ENCODE data around the gene SCGB3A1. TPM values are rescaled to one million over a fixed set of nuclear protein-coding genes. Genes with fewer than 3 reads are reported as not detected.

The SCGB3A1 gene
- polyA plus RNA-seq, result under 1 TPM in 2 of 4 donors, not detected in 2; 0.22 to 0.90 TPM
- long read RNA-seq, donor 1, result 0 reads
- long read RNA-seq, donor 2, result 0 reads
- long read RNA-seq, donor 3, result 0 reads
- long read RNA-seq, donor 4, result 0 reads
- long read RNA-seq, donor 5, result 0 reads
- long read RNA-seq, donor 6, partial matches to known transcripts, result 0 of 1 reads
- long read RNA-seq, donor 6, other reads (novel, unspliced or antisense), result 0 of 1 reads
- long read RNA-seq, donor 7, transcript SCGB3A1-201 (3 exons, 521 nt), result major isoform, 5 of 6 reads
- long read RNA-seq, donor 7, partial matches to known transcripts, result 0 of 6 reads
- long read RNA-seq, donor 7, other reads (novel, unspliced or antisense), result 0 of 6 reads
- long read RNA-seq, donor 8, result 0 reads
- long read RNA-seq, donor 9, result 0 reads
- long read RNA-seq, donor 10, result 0 reads

DNA sequence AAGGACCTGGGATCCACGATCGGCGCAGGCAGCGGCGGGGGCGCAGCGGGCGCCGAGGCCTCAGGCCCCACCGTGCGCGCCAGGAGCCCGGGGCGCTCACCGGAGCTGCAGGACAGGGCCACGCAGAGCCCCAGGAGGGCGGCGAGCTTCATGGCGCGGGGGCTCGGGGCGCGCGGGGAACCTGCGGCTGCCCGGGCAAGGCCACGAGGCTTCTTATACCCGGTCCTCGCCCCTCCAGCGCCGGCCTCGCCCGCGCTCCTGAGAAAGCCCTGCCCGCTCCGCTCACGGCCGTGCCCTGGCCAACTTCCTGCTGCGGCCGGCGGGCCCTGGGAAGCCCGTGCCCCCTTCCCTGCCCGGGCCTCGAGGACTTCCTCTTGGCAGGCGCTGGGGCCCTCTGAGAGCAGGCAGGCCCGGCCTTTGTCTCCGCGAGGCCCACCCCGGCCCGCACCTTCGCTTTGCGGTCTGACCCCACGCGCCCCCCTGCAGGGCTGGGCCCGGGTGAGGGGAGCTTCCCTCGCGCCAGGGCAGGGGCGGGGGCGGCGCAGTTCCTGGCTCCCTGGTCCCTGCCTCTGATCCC is at the start of gene SCGB3A1:
Gene SCGB3A1 (minus strand): TSS at position 189 of the 577 bp plus-strand sequence. CDS start 37 bp downstream, at position 152.
- H3K36me3 ChIP-seq (ENCODE audit: control insufficient read depth in 3 of 3, insufficient read depth in 2 of 3, low read depth in 1 of 3, low read length in 3 of 3), result no peaks in the 10 kb centered on the region
- H3K27me3 ChIP-seq (ENCODE audit: control insufficient read depth in 3 of 3, insufficient read depth in 3 of 3, low read length in 3 of 3), result peaks cover 17 to 47% (median 20%) of the 10 kb centered on the region in 3 donors
- no peak within 1 kb of the TSS for H3K27ac ChIP-seq (ENCODE audit: low read depth in 1 of 3, low read length in 2 of 3)
- peak in 1 of 2 donors; percentile 14 for DNase-seq
- 4 to 12% (median 4%) methylated on average over 26 to 60 of the region's 60 CpGs for WGBS, 3 donors
- H3K4me1 ChIP-seq (ENCODE audit: control insufficient read depth in 3 of 3, insufficient read depth in 2 of 3, low read depth in 1 of 3, low read length in 2 of 3), result no peaks in the 10 kb centered on the region
- H3K4me3 ChIP-seq (ENCODE audit: low read depth in 1 of 3, low read length in 3 of 3), result peak within 1 kb of the TSS in 1 of 3 donors; percentile 8
- no peaks in the 10 kb centered on the region for H3K9me3 ChIP-seq (ENCODE audit: control insufficient read depth in 2 of 2, insufficient read depth in 1 of 2, low read depth in 1 of 2, low read length in 1 of 2)
- no peak for FAIRE-seq

DNA sequence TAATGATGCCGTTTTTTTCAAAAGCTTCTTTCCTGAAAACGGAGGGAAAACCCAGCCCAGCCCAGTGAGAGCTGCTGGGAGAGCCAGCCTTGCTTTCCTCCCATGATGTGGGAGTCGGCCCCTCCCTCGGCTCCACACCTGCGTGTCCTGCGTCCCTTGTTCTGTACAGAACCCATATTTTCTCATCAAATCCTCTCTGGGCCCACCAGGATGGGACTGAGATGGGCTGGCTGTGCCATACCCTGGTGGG is 49.2 kb upstream of the SCGB3A1 start:
- WGBS, 3 donors, result 52 to 67% (median 54%) methylated on average over 6 of the region's 6 CpGs
- Histone ChIP-seq H3K4me3 (ENCODE audit: low read depth in 1 of 3, low read length in 3 of 3) (no peak overlapping the region), H3K36me3 (ENCODE audit: control insufficient read depth in 3 of 3, insufficient read depth in 2 of 3, low read depth in 1 of 3, low read length in 3 of 3) (no peaks in the 10 kb centered on the region), H3K27me3 (ENCODE audit: control insufficient read depth in 3 of 3, insufficient read depth in 3 of 3, low read length in 3 of 3) (peaks cover 0 to 3% (median 0%) of the 10 kb centered on the region in 3 donors), H3K4me1 (ENCODE audit: control insufficient read depth in 3 of 3, insufficient read depth in 2 of 3, low read depth in 1 of 3, low read length in 2 of 3) (no peaks in the 10 kb centered on the region), H3K27ac (ENCODE audit: low read depth in 1 of 3, low read length in 2 of 3) (no peak overlapping the region), H3K9me3 (ENCODE audit: control insufficient read depth in 2 of 2, insufficient read depth in 1 of 2, low read depth in 1 of 2, low read length in 1 of 2) (no peaks in the 10 kb centered on the region)
- DNase-seq, result no peak
- FAIRE-seq, result no peak

DNA sequence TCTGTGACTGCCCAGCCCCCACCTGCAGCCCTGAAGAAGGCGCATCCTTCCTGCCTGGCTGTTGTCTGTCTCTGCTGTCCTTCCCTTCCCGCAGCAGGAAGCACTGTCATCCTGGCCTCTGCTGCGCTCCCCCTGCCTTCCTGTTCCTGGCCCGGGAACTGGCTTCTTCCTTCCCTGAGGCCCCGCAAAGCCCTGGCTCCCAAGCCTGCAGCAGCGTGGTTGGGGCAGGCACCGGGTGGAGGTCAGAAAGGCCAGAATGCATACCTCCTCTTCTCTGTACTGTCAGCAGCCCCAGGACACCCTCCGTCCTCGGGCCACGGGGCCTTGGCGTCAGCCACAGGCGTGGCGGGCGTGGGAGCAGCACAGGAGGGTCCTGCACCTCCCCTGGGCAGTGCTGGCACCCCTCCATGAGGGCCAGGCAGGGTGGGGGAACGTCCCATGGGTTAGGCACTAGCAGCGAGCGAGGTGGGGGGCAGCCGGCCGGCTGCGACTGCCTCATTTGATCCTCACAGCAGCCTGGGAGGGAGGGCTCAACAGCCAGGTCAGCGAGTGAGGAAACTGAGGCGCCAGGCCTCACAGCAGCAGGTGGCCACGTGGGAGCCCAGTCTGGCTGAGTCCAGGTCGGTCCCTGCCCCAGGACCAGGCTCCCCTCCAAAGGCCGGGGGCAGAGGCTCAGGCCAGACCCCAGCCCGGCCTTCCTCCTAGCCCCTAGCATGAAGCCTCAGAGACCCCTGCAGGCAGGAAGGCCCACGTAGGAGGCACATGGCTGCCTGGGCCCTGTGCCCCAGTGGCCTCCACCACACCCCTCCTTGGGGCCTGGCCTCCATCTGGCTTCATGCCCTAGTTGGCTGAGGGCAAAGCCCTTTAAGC is 48.7 kb upstream of the SCGB3A1 start:
- Histone ChIP-seq H3K36me3 (ENCODE audit: control insufficient read depth in 3 of 3, insufficient read depth in 2 of 3, low read depth in 1 of 3, low read length in 3 of 3) (no peaks in the 10 kb centered on the region), H3K4me3 (ENCODE audit: low read depth in 1 of 3, low read length in 3 of 3) (no peak overlapping the region), H3K27ac (ENCODE audit: low read depth in 1 of 3, low read length in 2 of 3) (no peak overlapping the region), H3K27me3 (ENCODE audit: control insufficient read depth in 3 of 3, insufficient read depth in 3 of 3, low read length in 3 of 3) (no peaks in the 10 kb centered on the region), H3K9me3 (ENCODE audit: control insufficient read depth in 2 of 2, insufficient read depth in 1 of 2, low read depth in 1 of 2, low read length in 1 of 2) (no peaks in the 10 kb centered on the region), H3K4me1 (ENCODE audit: control insufficient read depth in 3 of 3, insufficient read depth in 2 of 3, low read depth in 1 of 3, low read length in 2 of 3) (no peaks in the 10 kb centered on the region)
- DNase-seq (no peak), FAIRE-seq (no peak)
- 65 to 71% (median 69%) methylated on average over 26 to 27 of the region's 27 CpGs for WGBS, 3 donors

- Histone ChIP-seq H3K36me3 (ENCODE audit: control insufficient read depth in 3 of 3, insufficient read depth in 2 of 3, low read depth in 1 of 3, low read length in 3 of 3) (no peaks in the 10 kb centered on the region), H3K4me1 (ENCODE audit: control insufficient read depth in 3 of 3, insufficient read depth in 2 of 3, low read depth in 1 of 3, low read length in 2 of 3) (no peaks in the 10 kb centered on the region), H3K4me3 (ENCODE audit: low read depth in 1 of 3, low read length in 3 of 3) (no peak overlapping the region), H3K9me3 (ENCODE audit: control insufficient read depth in 2 of 2, insufficient read depth in 1 of 2, low read depth in 1 of 2, low read length in 1 of 2) (no peaks in the 10 kb centered on the region), H3K27me3 (ENCODE audit: control insufficient read depth in 3 of 3, insufficient read depth in 3 of 3, low read length in 3 of 3) (no peaks in the 10 kb centered on the region), H3K27ac (ENCODE audit: low read depth in 1 of 3, low read length in 2 of 3) (no peak overlapping the region)
- FAIRE-seq (no peak), DNase-seq (no peak)
- 58 to 62% (median 60%) methylated on average over 3 of the region's 3 CpGs for WGBS, 3 donors
These were observed 48.0 kb upstream of the SCGB3A1 start for GRCh38 chr5:180639287-180639686.

GRCh38 chr5:180637962-180638680 is 46.8 kb upstream of the SCGB3A1 start:
- 63 to 69% (median 67%) methylated on average over 20 of the region's 20 CpGs for WGBS, 3 donors
- Histone ChIP-seq H3K9me3 (ENCODE audit: control insufficient read depth in 2 of 2, insufficient read depth in 1 of 2, low read depth in 1 of 2, low read length in 1 of 2) (no peaks in the 10 kb centered on the region), H3K27me3 (ENCODE audit: control insufficient read depth in 3 of 3, insufficient read depth in 3 of 3, low read length in 3 of 3) (no peaks in the 10 kb centered on the region), H3K4me3 (ENCODE audit: low read depth in 1 of 3, low read length in 3 of 3) (no peak overlapping the region), H3K4me1 (ENCODE audit: control insufficient read depth in 3 of 3, insufficient read depth in 2 of 3, low read depth in 1 of 3, low read length in 2 of 3) (no peaks in the 10 kb centered on the region), H3K27ac (ENCODE audit: low read depth in 1 of 3, low read length in 2 of 3) (no peak overlapping the region), H3K36me3 (ENCODE audit: control insufficient read depth in 3 of 3, insufficient read depth in 2 of 3, low read depth in 1 of 3, low read length in 3 of 3) (no peaks in the 10 kb centered on the region)
- DNase-seq (no peak), FAIRE-seq (no peak)

DNA sequence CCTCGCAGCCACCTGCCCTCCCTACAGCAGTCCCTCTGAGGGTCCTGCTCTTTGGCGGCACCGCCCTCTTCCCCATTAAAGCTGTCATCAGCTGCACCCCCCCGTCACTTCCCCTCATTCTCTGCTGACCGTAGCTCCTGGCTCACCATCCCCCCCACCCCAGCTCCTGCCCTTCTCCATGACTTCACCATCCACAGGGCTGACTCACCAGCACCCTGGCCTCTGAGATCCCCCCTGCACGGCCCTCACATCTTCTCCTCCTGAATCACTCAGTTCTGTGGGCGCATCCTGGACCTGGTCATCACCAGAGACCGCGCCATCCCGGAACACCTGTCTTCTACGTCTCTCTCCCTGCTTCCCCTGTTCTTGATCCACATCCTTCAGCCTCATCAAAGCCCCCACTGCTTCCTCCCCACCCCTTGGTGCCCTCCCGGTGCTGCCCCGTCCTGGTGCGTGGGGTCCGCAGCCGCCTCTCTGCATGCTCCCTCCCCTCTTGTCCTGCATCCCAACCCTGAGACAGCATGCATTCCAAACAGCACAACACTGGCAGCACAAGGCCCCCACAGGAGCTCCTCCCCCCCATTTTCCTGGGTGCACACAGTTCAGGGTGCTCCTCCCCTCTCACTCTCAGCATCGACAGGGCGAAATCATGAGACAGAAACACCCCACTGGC is 45.2 kb upstream of the SCGB3A1 start:
- Histone ChIP-seq H3K36me3 (ENCODE audit: control insufficient read depth in 3 of 3, insufficient read depth in 2 of 3, low read depth in 1 of 3, low read length in 3 of 3) (no peaks in the 10 kb centered on the region), H3K9me3 (ENCODE audit: control insufficient read depth in 2 of 2, insufficient read depth in 1 of 2, low read depth in 1 of 2, low read length in 1 of 2) (no peaks in the 10 kb centered on the region), H3K4me3 (ENCODE audit: low read depth in 1 of 3, low read length in 3 of 3) (no peak overlapping the region), H3K27ac (ENCODE audit: low read depth in 1 of 3, low read length in 2 of 3) (no peak overlapping the region), H3K4me1 (ENCODE audit: control insufficient read depth in 3 of 3, insufficient read depth in 2 of 3, low read depth in 1 of 3, low read length in 2 of 3) (no peaks in the 10 kb centered on the region), H3K27me3 (ENCODE audit: control insufficient read depth in 3 of 3, insufficient read depth in 3 of 3, low read length in 3 of 3) (no peaks in the 10 kb centered on the region)
- WGBS, 3 donors, result 71 to 75% (median 74%) methylated on average over 18 of the region's 18 CpGs
- DNase-seq (no peak), FAIRE-seq (no peak)

- Histone ChIP-seq H3K36me3 (ENCODE audit: control insufficient read depth in 3 of 3, insufficient read depth in 2 of 3, low read depth in 1 of 3, low read length in 3 of 3) (no peaks in the 10 kb centered on the region), H3K4me3 (ENCODE audit: low read depth in 1 of 3, low read length in 3 of 3) (no peak overlapping the region), H3K4me1 (ENCODE audit: control insufficient read depth in 3 of 3, insufficient read depth in 2 of 3, low read depth in 1 of 3, low read length in 2 of 3) (no peaks in the 10 kb centered on the region), H3K9me3 (ENCODE audit: control insufficient read depth in 2 of 2, insufficient read depth in 1 of 2, low read depth in 1 of 2, low read length in 1 of 2) (no peaks in the 10 kb centered on the region), H3K27me3 (ENCODE audit: control insufficient read depth in 3 of 3, insufficient read depth in 3 of 3, low read length in 3 of 3) (no peaks in the 10 kb centered on the region), H3K27ac (ENCODE audit: low read depth in 1 of 3, low read length in 2 of 3) (no peak overlapping the region)
- no peak for DNase-seq
- 88 to 93% (median 90%) methylated on average over 8 of the region's 8 CpGs for WGBS, 3 donors
- FAIRE-seq, result no peak
These were observed 44.7 kb upstream of the SCGB3A1 start for GRCh38 chr5:180636016-180636402.
